HG03097 (cell line): ENCODE measurements around the gene SOCS3.

ENCODE experiments used
- ATAC-seq: cut with Tn5 transposase; IDR thresholded peaks from one replicate; pipeline ENCODE4 v1.9.1; 2021; ENCODE audit not compliant: unreplicated experiment, low FRiP score

SOCS3 gene, protein sequence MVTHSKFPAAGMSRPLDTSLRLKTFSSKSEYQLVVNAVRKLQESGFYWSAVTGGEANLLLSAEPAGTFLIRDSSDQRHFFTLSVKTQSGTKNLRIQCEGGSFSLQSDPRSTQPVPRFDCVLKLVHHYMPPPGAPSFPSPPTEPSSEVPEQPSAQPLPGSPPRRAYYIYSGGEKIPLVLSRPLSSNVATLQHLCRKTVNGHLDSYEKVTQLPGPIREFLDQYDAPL

DNA sequence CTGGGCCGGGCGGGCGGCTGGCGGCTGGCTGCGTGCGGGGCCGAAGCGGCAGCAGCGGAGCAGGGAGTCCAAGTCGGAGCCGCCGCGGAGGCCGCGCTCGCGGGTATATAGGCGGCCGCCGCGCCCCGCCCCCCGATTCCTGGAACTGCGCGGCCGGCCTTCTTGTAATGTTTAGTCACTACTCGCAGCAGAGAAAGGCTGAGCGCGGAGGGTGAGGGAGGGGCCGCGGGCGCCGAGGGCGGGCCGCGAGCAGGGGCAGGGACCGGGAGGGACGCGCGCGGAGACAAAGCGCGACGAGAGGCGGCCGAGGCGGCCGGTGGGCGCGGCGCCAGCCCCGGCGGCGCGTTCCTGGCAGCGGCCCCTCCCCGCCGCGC lies at the start of gene SOCS3:
Gene SOCS3, minus strand, starts transcription at position 81 of the 374 bp plus-strand sequence. CDS start 982 bp downstream, outside the sequence.
- peak; percentile 26 for ATAC-seq

DNA sequence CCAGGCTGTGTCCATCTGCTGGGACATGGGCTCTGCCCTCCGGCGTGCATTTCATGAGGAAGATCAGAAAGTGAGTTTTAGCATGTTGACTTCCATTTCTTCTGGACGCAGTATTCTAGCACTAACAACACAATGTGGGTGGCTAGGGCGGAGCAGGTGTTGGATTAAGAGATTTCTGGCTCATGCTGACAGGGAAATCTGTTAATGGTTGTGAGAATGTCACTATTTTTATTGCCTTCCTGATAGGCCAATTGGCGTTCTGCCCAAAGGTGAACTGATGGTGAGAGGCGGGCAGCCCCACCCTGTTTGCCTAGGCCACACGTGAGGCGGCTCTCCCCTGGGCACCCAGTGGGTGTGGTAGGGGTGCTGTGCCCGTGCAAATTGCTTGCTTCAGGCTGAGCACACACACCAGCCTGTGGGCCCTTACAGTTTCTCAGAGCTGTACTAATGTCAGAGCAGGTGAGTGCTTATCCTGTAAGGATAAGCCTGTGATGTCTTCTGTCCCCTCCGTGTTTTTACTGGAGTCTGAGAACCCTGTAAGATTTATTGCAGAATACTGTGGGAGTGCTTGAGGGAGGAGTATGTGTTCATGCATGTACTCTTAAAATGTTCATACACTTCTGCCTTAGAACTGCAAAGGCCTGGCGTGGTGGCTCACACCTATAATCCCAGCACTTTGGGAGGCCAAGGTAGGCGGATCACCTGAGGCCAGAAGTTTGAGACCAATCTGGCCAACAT lies 49.5 kb upstream of the SOCS3 start:
- ATAC-seq = no peak

DNA sequence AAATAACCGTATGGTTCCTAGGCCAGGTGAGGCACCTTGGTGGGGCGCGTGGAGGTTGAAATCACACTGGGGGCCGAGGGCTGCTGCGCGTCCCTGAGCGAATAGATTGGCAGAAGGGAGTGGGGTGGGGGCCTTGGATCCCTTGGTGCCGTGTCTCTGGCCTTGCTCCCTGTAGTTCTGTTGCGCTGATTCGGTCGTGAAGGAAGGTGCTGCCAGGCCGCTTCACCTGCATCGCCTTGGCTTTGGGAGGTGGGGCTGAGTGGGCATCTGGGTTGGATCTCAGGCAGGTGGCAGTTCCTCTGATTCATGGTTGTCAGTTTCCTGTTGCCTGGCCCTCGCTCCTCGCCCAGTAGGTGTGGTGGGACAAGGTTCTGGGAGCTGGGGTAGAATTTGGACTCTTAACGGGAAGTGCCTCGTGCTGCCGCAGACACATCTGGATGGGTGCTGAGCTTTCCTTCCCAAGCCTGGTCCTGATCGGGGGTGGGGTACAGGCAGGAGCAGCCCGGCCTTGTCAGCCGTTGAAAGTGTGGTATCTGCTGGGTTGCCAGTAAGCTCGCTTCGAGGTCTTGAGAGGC lies 48.7 kb upstream of the SOCS3 start:
- ATAC-seq = no peak

DNA sequence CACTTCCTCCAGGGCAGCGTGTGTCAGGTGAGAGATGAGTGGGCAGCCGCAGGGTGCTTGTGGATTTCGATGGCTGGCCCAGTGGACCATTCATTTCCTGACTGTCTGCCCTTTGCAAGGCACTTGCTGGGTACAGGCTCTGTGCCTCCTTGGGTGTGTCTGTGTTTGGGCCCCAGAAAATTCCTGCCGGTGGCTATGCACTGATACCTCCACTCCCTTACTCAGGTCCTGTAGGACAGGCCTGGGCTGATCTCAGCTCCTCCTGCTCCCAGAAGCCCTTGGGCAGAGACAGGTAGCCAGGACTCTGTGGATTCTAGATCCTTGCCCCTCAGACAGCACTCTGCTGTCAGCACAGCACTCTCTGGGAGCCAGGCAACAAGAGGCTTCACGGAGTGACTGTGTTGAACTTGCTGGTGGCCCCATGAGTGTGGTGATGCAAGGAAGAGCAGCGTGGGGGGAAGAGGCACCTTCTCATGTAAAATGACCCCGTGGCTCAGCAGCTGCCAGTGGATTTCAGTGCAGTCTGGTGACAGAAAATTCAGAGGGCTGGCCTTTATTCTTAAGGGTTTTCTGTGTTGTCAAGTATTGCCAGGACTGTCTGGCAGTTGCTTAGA lies 47.6 kb upstream of the SOCS3 start:
- no peak for ATAC-seq

DNA sequence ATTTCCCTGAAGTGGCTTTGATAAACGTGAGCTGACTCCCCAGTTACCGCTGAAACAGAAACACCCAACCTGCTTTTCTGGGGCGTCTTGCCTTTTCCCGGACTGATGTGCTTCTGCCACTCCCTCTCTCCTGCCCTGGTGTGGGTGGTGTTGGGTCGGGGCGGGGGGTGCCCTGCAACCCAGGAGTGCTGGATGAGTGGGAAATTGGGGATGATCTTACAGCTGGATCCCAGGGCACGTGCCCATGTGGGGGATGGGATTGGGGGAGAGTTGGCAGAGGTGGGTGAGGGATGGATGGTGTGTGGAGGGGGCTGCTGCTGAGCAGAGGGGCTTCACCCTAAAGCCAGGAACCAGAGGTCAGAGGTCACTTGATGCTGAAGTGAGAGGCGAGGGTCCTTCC lies 47.0 kb upstream of the SOCS3 start:
- no peak for ATAC-seq

DNA sequence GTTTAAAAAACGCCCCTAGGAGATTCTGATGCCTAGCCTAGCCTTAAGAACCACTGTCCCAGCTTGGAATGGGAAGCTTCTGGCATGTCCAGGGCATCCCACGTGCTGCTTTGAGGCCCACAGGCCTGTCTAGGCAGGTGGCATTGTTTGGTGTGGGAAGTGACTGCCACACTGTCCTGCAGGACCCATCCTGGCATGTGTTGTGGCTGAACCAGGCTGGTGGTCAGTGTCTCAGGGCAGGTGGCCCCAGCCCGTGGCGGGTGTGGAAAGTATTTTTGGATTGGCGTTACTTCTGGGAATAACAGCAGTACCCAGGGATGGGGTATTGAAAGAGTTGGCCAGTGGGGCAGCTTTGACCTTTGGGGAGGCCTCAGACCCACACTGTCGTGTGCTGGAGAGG lies 46.5 kb upstream of the SOCS3 start:
- no peak for ATAC-seq

DNA sequence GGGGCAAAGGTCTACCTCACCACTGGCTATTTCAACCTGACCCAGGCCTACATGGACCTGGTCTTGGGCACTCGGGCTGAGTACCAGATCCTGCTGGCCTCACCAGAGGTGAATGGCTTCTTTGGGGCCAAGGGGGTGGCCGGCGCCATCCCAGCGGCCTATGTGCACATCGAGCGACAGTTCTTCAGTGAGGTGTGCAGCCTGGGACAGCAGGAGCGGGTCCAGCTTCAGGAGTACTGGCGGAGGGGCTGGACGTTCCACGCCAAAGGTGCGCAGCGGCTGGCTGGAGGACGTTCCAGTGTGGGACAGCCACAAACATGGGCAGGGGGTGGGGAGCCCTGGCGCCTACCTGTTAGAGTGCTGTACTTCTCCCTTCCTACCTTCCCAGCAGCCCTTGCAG lies 43.9 kb upstream of the SOCS3 start:
- no peak for ATAC-seq

DNA sequence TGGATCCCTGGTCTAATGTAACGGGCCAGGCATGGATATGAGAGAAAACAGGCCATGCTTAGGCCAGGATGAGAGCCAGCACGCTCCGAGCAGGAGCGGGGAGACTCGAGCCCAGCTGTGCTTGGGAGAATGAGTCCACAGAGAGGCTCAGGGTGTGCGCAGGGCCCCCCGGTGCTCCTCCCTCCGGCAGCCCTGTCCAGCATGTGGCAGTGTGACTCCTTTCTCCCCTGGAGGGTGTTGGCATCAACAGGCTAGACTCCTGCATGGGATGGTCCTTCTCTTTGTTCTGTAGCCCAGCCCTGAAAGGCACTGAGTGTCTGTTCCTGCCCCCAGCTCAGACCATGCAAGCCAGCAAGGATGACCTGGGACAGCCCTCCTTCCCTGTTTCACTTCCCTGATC lies 42.0 kb upstream of the SOCS3 start:
- ATAC-seq = no peak

DNA sequence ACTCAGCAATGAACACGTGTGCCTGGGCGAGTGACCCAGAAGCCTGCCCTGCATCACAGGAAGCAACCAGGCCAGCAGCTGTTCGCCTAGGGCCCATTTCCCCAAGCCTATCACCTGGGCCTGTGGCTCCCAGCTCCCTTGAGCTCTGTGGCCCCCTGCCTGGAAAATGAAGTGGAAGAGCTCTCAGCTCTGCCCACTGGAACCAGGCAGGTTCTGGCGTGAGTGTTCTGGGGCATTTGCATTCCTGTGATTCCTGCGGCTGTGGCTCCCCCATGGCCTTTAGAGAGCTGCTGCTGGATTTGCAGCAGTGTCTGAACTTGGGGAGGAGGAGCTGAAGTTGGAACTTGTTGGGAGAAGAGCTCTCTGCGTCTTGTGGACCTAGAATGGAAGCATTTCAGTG lies 41.4 kb upstream of the SOCS3 start:
- ATAC-seq = no peak

DNA sequence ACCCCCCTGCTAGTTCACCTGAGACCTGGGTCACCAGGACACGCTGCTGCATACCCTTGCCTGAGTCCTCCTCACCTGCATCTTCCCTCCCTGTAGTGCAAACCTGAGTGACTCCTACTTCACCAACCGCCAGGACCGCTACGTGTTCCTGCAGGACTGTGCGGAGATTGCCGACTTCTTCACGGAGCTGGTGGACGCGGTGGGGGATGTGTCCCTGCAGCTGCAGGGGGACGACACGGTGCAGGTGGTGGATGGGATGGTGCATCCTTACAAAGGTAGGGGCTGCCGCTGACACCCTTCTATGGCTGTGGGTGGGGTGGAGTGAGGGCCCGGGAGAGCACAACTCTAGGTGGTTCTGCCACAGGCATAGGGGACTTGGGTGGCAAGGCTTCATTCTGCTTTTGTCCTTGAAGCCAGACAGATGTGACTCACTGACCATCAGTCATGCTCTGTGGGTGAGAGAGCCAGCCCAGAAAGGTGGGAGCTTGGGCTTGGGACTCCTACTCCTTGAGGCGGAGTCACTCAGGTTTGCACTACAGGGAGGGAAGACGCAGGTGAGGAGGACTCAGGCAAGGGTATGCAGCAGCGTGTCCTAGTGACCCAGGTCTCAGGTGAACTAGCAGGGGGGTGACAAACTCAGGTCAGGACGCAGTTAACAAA lies 40.8 kb upstream of the SOCS3 start:
- no peak for ATAC-seq

DNA sequence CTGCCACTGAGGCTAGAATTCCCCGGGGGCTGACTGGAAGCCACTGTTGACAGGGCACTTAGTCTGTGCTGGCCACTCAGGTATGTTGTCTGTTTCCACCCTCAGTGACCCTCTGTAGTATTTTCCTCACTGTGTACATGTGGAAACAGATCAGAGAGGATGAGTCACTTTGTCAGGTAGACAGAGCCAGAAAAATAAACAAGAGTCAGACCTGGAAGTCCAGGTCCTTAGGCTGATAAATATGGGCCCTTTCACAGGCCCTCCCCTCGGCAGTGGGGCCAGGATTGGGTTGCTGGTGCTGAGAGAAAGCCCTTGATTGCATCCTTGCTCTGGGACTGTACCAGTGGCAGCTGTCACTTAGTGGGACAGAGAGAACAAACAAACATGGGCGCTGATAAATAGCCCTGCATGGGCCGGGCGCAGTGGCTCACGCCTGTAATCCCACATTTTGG lies 39.8 kb upstream of the SOCS3 start:
- ATAC-seq = no peak

DNA sequence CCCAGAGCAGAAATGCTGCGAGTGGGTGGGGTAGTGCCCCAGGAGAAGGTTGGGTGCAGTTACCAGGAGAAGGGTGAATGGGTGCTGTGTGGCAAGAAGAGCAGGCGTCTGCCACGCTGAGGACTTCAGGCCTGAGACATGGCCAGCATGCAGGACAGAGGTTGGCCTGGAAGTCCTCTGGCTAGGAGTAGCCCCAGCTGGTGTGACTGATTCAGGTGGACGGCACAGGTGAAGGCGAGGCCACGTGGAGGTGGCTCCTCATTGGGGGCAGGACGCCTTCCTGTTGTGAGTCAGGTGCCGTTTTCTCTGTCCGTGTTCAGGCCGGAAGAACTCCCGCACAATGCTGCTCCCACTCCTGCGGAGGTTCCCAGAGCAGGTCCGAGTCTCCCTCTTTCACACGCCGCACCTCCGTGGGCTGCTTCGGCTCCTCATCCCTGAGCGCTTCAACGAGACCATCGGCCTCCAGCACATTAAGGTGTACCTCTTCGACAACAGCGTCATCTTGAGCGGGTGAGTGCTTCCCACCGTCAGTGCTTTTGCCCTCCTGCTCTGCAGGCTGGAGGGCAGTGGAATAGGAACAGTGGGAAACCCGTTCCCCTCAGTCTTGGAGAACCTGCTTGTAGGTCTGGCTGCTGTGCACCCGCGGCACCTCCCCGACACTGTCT lies 39.3 kb upstream of the SOCS3 start:
- ATAC-seq = no peak

DNA sequence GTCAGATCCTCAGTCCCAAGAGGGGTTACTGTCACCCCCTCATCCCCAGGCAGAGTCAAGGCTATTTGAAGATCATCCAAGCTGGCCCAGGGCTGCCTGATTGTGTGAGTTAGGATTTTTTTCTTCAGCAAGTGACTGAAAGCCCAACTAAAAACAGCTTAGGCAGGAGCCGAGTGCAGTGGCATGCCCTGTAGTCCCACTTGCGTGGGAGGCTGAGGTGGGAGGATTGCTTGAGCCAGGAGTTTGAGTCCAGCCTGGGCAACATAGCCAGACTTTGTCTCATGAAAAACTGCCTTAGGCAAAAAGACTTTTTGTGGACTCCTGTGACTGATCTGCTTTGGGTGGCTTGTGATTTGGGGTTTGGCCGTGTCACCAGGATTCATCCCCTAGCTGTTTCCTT lies 38.5 kb upstream of the SOCS3 start:
- no peak for ATAC-seq

DNA sequence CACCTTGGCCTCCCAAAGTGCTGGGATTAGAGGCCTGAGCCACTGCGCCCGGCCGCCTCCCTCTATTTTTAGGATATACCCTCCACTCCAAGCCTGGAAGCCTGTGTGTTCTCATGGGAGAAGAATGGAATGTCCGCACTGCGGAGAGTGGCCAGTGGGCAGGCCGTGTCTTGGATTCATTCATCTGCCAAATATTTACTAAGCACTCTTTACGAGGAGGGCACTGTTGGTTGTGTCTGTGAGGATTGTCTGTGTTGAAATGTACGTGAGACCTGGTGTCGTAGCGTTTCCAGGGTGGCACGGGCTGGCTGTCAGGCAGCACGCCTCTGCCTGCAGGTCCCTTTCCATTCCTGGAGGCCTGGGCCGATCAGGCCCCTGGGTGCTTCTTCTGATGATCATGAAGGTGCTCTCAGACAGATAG lies 37.8 kb upstream of the SOCS3 start:
- ATAC-seq = no peak

DNA sequence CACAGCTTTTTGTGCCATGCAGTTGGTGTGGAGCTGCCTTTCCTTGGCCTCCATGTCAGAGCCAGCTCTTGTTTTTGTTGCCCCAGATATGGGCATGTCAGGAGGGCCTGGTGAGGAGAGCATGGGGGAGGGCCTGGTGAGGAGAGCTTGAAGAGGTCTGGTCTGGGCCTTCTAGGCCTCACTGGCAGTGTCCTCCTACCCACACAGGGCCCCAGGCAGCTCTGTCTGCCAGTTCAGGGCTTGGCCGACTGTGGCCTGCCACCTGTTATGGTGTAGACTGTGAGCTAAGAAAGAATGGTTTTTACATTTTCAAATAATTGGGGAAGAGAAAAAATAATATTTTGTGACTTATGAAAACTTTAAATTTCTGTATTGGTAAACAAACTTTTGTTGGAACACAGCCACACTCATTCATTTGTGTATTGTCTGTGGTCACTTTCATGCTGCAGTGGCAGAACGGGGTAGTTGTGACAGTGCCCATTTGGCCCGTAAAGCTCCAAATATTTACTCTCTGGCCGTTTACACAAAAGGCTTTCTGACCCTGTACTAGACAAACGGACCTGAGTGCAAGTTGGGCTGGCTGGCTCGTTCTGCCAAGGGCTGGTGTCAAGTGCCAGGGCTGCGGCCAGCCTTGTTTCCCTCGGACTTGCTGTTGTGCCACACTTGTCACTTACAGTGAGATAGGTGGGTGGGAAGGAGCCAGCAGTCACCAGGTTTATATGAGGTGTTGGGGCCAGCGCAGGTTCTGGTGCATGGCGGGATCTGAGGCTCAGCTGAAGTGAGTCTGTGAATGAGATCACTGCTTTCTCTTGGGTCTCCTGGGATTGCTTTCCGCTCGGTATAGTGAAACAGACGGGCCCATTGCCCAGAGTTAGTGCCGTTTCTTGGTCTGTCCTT lies 36.8 kb upstream of the SOCS3 start:
- no peak for ATAC-seq

DNA sequence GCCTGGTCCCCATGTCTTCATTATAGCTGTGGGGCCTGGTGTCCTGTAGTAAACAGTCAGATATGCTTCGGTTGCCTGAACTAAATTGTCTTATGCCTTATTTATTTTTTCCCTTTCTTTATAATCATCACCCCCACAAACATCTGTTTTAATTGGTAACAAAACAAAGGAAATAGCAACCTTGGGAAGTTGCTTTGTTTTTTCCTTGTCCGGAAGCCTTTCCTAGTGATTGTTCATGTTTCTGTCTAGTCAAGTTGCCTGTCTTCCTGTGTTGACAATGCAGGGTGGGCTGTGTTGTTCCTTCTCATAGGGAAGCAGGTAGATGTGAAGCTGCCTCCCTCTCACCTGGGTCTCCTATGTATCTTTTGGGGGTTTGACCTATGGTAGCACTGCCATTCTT lies 35.3 kb upstream of the SOCS3 start:
- no peak for ATAC-seq

DNA sequence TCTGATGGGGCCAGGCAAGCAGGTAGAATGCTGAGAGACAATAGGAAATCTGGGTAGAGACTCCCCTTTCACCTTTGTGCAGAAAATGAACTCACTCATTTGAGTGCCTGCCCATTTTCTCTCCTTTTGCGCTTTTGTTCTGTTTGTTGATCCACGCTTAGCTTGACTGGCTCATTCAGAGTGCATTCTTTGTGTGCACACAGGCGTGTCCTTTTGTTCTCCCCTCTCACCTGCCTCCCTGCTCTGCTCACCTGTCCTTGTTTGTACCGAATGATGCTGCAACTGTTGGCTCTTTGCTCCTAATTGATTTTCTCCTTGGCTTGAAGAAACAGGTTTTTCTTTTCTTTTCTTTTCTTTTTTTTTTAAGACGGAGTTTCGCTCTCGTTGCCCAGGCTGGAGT lies 34.3 kb upstream of the SOCS3 start:
- no peak for ATAC-seq

DNA sequence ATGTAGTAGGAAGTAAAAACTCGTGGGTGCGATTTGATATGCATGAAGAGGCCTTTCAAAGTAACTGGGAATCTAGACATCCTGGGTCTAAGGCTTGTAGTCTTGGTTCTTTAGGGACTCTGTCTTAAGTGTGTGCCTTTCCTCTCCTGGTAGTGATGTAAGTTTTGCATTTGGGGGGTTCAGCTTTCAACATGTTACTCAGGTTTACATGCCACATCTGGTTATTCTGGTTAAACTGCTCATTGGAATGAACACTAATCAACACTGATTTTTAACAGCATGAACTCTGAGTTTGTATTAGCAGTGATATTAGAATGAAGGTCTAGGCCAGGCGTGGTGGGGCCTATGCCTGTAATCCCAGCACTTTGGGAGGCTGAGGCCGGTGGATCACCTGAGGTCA lies 33.7 kb upstream of the SOCS3 start:
- ATAC-seq = no peak

DNA sequence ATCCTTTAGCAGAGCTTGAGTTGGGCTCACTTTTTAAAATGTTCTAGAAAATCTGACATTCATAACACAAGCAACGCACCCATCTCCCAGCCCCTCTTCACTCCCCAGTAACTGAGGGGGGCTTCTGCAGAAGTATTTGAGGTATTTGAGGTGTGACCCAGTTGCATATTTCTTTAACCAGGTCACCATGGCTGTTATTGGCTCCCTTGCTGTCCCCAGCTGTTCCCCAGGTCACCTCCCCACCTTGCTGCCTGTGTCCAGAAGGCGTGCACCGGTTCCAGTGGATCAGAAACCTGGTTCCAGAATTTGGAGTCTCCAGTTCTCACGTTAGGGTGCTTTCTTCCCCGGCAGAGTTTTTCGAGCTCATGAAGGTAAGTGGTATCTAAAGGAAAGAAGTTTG lies 32.4 kb upstream of the SOCS3 start:
- ATAC-seq = no peak

DNA sequence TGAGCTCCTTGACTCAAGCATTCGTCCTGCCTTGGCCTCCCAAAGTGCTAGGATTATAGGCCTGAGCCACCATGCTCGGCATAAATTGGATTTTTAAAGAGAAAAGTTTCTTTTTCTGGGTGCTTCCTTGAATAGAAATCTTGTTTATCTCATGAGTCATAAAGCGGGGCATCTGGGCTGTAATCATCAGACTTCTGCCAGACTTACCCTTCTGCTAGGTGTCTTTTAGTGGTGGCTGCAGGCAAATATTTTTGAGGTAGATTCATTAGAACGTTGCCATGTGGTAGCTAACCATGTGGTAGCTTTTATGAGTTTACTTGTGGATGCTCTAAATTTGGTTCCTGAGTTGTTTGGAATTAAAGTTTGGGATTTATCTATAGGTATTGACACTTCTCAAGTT lies 32.0 kb upstream of the SOCS3 start:
- no peak for ATAC-seq
